ENCODE results near the gene NKD1.

DNA sequence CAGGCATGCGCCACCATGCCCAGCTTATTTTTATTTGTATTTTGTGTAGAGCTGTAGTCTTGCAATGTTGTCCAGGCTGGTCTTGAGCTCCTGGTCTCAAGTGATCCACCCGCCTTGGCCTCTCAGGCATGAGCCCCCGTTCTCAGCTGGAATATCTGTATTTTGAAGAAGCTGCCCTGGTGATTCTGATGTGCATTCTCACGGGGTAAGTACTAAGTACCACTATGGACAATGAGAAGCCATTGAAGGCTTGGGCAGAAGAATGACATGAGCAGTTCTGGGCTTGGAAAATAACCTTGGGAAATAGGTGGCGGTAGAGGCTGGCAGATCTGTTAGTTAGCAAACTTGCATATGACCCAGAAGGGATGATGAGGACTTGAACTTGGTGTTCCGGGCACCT lies 15.6 kb upstream of the NKD1 start:
- no peak for TF ChIP-seq POLR2AphosphoS5 (IDR thresholded peaks at IDR 0.05; ENCODE audit: insufficient read depth in 1 of 2, low read depth in 1 of 2)
- TF ChIP-seq, protein P1, sequence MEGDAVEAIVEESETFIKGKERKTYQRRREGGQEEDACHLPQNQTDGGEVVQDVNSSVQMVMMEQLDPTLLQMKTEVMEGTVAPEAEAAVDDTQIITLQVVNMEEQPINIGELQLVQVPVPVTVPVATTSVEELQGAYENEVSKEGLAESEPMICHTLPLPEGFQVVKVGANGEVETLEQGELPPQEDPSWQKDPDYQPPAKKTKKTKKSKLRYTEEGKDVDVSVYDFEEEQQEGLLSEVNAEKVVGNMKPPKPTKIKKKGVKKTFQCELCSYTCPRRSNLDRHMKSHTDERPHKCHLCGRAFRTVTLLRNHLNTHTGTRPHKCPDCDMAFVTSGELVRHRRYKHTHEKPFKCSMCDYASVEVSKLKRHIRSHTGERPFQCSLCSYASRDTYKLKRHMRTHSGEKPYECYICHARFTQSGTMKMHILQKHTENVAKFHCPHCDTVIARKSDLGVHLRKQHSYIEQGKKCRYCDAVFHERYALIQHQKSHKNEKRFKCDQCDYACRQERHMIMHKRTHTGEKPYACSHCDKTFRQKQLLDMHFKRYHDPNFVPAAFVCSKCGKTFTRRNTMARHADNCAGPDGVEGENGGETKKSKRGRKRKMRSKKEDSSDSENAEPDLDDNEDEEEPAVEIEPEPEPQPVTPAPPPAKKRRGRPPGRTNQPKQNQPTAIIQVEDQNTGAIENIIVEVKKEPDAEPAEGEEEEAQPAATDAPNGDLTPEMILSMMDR (IDR thresholded peaks at IDR 0.05) = no peak

Measured in vagina (tissue), 2 donors.